Esophagus muscularis mucosa (tissue), 4 donors: ENCODE results near the gene RHOU. TPM values are rescaled to one million over a fixed set of nuclear protein-coding genes. Genes with fewer than 3 reads are reported as not detected.

Source experiments
- DNase-seq: peaks from one replicate; pipeline ENCODE4 v3.0.0-alpha.2; 2017; ENCODE audit errors: extremely low spot score
- H3K27ac ChIP-seq, 4 donors: fragments of 200-600 bp; sonication (generic); replicated peaks in 1 of 4; 1 replicate in 3 of 4; 2 replicates in 1 of 4; pipeline ENCODE4 v1.5.1; 2016 to 2019; ENCODE audit warnings: mild to moderate bottlenecking in 1 of 4
- H3K27me3 ChIP-seq, 4 donors: fragments of 200-600 bp; sonication (generic); one replicate each; pipeline versions ENCODE4 v1.5.1 to v1.6.0; 2016 to 2019
- H3K36me3 ChIP-seq, 4 donors: fragments of 200-600 bp; sonication (generic); one replicate each; pipeline ENCODE4 v1.5.1; 2016 to 2019
- H3K4me1 ChIP-seq, 4 donors: fragments of 200-600 bp; sonication (generic); one replicate each; pipeline ENCODE4 v1.5.1; 2016 to 2019
- H3K4me3 ChIP-seq, 4 donors: fragments of 200-600 bp; sonication (generic); 1 replicate in 2 of 4; 2 replicates in 2 of 4; pipeline ENCODE4 v1.5.1; 2016 to 2019; ENCODE audit warnings: mild to moderate bottlenecking in 4 of 4, moderate library complexity in 1 of 4
- H3K9me3 ChIP-seq, 4 donors: fragments of 200-600 bp; sonication (generic); 1 replicate in 3 of 4; 2 replicates in 1 of 4; pipeline ENCODE4 v1.5.1; 2016 to 2019
- CTCF ChIP-seq, 3 experiments: fragments of 200-600 bp in 2 of 3; fragments of 450-650 bp in 1 of 3; sonication (generic) in 2 of 3; IDR thresholded peaks; one replicate each; pipeline ENCODE4 v1.5.1; 2017 to 2019; ENCODE audit warnings: antibody characterized with exemption in 3 of 3, mild to moderate bottlenecking in 2 of 3, moderate library complexity in 1 of 3
- EP300 ChIP-seq: sonication (generic); formaldehyde crosslinking; IDR thresholded peaks from one replicate; pipeline ENCODE4 v1.6.1; 2017; ENCODE audit warnings: antibody characterized with exemption
- POLR2A ChIP-seq: fragments of 450-650 bp; IDR thresholded peaks from one replicate; pipeline ENCODE4 v1.6.1; 2017; ENCODE audit warnings: antibody characterized with exemption, moderate library complexity, mild to moderate bottlenecking, low read depth
- POLR2AphosphoS5 ChIP-seq, 2 donors: sonication (generic); formaldehyde crosslinking; IDR thresholded peaks; one replicate each; pipeline ENCODE4 v1.6.1; 2017; ENCODE audit warnings: antibody characterized with exemption in 2 of 2
- WGBS: methylation state at CpG from one replicate; pipeline ENCODE4 v1.1.5; 2018; 5-methylcytosine and 5-hydroxymethylcytosine counted together
- intact Hi-C: fragments of 100-400 bp; cut with DNase I; formaldehyde crosslinking; loops from one replicate; pipeline ENCODE4 v1.15.1; 2023
- total RNA-seq, 4 donors: library from RNA; depleted of rRNA; stranded (reverse); fragments of >200 nt; gene quantifications; one replicate each; pipeline versions ENCODE4 v1.1.0 to v1.2.1, GENCODE V29; 2016

Gene RHOU
- total RNA-seq, 4 donors from 2014 or later: 24.1 to 36.0 (median 26.0) TPM

GRCh38 chr1:228782662-228783417 is 47.6 kb downstream of the RHOU start:
- intact Hi-C loops: no loop called here
- no peaks in the 10 kb centered on the region for H3K27me3 ChIP-seq
- H3K9me3 ChIP-seq: no peaks in the 10 kb centered on the region
- peaks cover 0 to 6% (median 4%) of the 10 kb centered on the region in 4 donors for H3K4me1 ChIP-seq
- 84% methylated on average over 5 of the region's 5 CpGs for WGBS
- no peak for DNase-seq
- no peaks in the 10 kb centered on the region for H3K36me3 ChIP-seq
- no peak for TF ChIP-seq POLR2AphosphoS5 (IDR thresholded peaks at IDR 0.05)
- TF ChIP-seq POLR2A: no peak
- TF ChIP-seq EP300: no peak
- TF ChIP-seq CTCF (IDR thresholded peaks at IDR 0.05): no peak
- H3K4me3 ChIP-seq: no peak overlapping the region
- no peak overlapping the region for H3K27ac ChIP-seq

- H3K27ac ChIP-seq: no peak overlapping the region
- no peaks in the 10 kb centered on the region for H3K36me3 ChIP-seq
- WGBS: 87% methylated on average over 4 of the region's 11 CpGs
- H3K9me3 ChIP-seq: no peaks in the 10 kb centered on the region
- H3K27me3 ChIP-seq: no peaks in the 10 kb centered on the region
- DNase-seq: no peak
- peaks cover 0 to 6% (median 4%) of the 10 kb centered on the region in 4 donors for H3K4me1 ChIP-seq
- TF ChIP-seq POLR2AphosphoS5 (IDR thresholded peaks at IDR 0.05): no peak
- no peak for TF ChIP-seq CTCF (IDR thresholded peaks at IDR 0.05)
- no peak for TF ChIP-seq POLR2A
- no peak for TF ChIP-seq EP300
- no peak overlapping the region for H3K4me3 ChIP-seq
- intact Hi-C loops: no loop called here
These were observed 48.2 kb downstream of the RHOU start for GRCh38 chr1:228783418-228784040.

GRCh38 chr1:228784181-228784580 is 48.9 kb downstream of the RHOU start:
- Histone ChIP-seq H3K4me1 (peaks cover 0 to 6% (median 4%) of the 10 kb centered on the region in 4 donors), H3K27ac (no peak overlapping the region), H3K9me3 (no peaks in the 10 kb centered on the region), H3K27me3 (no peaks in the 10 kb centered on the region), H3K4me3 (no peak overlapping the region), H3K36me3 (no peaks in the 10 kb centered on the region)
- 86% methylated on average over 3 of the region's 3 CpGs for WGBS
- intact Hi-C loops: no loop called here
- TF ChIP-seq EP300: no peak
- TF ChIP-seq POLR2AphosphoS5 (IDR thresholded peaks at IDR 0.05): no peak
- no peak for TF ChIP-seq POLR2A
- no peak for DNase-seq

- Histone ChIP-seq H3K9me3 (no peaks in the 10 kb centered on the region), H3K4me3 (no peak overlapping the region), H3K4me1 (peaks cover 0 to 6% (median 4%) of the 10 kb centered on the region in 4 donors), H3K27ac (no peak overlapping the region), H3K27me3 (no peaks in the 10 kb centered on the region), H3K36me3 (no peaks in the 10 kb centered on the region)
- WGBS: 83% methylated on average over 14 of the region's 15 CpGs
- DNase-seq: no peak
- intact Hi-C loops: no loop called here
- no peak for TF ChIP-seq POLR2A
These were observed 50.4 kb downstream of the RHOU start for GRCh38 chr1:228785366-228786330.

GRCh38 chr1:228786361-228787129 is 51.3 kb downstream of the RHOU start:
- WGBS: 87% methylated on average over 4 of the region's 4 CpGs
- Histone ChIP-seq H3K4me1 (peaks cover 0 to 5% (median 2%) of the 10 kb centered on the region in 4 donors), H3K36me3 (no peaks in the 10 kb centered on the region), H3K9me3 (no peaks in the 10 kb centered on the region), H3K27ac (no peak overlapping the region), H3K27me3 (no peaks in the 10 kb centered on the region), H3K4me3 (no peak overlapping the region)
- TF ChIP-seq EP300: no peak
- no peak for TF ChIP-seq POLR2A
- no peak for TF ChIP-seq POLR2AphosphoS5 (IDR thresholded peaks at IDR 0.05)
- no peak for TF ChIP-seq CTCF (IDR thresholded peaks at IDR 0.05)
- no peak for DNase-seq
- intact Hi-C loops: no loop called here
